VCaP (cell line): ENCODE measurements around the gene NHLRC4.

Source experiments
- H3K27ac ChIP-seq: fragments of 450-650 bp; 2 replicates; pipeline ENCODE4 v1.5.1; 2017
- TF ChIP-seq, protein P1 (sequence below): fragments of 450-650 bp; conservative IDR thresholded peaks from 2 replicates; pipeline ENCODE4 v1.5.1; 2017; ENCODE audit warnings: mild to moderate bottlenecking, moderate library complexity

Gene NHLRC4

DNA sequence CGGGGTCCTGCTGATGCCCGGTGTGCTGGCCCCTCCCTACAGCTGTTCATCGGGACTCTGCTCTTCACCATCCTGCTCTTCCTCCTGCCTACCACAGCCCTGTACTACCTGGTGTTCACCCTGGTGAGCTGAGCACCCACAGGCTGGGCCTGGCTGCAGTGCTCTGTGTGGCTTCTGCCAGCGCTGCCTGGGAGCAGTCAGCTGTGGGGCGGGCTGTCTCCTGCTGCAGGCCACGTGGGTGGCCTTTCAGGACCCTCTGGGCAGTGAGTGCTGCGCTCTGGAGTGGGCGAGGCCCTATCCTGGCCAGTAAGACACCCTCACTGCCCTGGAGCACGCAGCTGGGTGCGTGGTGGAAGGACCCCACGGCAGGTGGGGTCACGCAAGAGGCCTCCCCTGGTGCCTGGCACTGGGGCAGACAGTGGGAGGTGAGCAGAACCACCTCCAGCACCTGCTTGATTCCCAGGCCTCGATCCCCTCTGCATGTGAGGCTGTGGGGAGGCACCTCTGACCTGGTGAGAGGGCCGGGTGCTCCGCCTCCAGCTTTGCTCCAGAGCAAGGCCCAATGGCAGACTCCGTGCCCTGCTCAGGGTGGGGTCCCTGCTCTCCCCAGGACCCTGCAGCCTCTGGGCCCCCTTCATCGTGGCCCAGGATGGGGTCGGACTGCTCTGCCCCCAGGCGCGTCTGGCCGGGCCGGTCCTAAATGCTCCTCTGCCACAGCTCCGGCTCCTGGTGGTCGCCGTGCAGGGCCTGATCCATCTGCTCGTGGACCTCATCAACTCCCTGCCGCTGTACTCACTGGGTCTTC, 13.5 kb downstream of the NHLRC4 start:
- TF ChIP-seq, protein P1, sequence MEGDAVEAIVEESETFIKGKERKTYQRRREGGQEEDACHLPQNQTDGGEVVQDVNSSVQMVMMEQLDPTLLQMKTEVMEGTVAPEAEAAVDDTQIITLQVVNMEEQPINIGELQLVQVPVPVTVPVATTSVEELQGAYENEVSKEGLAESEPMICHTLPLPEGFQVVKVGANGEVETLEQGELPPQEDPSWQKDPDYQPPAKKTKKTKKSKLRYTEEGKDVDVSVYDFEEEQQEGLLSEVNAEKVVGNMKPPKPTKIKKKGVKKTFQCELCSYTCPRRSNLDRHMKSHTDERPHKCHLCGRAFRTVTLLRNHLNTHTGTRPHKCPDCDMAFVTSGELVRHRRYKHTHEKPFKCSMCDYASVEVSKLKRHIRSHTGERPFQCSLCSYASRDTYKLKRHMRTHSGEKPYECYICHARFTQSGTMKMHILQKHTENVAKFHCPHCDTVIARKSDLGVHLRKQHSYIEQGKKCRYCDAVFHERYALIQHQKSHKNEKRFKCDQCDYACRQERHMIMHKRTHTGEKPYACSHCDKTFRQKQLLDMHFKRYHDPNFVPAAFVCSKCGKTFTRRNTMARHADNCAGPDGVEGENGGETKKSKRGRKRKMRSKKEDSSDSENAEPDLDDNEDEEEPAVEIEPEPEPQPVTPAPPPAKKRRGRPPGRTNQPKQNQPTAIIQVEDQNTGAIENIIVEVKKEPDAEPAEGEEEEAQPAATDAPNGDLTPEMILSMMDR = no peak
- H3K27ac ChIP-seq = no peak overlapping the region

DNA sequence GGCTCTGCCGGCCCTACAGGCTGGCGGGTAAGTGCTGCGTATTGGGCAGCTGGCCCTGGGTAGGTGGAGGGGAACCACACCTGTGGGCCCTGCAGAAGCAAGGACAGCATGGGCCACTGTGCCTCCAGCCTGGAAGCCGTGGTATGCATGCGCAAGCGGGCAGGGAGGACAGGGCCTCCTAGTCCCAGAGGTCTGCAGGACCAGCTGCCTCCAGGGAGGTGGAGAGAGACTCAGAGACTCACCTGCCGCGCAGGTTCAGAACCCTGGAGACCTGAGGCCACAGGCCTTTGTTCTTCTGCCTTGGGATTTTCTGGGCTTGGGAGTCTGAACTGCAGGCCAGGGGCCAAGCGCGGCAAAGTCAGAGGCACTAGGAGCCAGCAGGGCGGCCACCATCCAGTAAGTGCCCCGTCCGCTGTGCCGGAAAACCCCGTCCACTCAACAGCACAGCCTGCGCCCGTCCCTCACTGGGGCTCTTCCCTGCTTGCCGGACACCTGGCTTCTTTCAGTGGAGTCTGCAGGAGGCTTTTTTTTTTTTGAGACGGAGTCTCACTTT, 14.2 kb downstream of the NHLRC4 start:
- TF ChIP-seq, protein P1 = no peak
- H3K27ac ChIP-seq = no peak overlapping the region

DNA sequence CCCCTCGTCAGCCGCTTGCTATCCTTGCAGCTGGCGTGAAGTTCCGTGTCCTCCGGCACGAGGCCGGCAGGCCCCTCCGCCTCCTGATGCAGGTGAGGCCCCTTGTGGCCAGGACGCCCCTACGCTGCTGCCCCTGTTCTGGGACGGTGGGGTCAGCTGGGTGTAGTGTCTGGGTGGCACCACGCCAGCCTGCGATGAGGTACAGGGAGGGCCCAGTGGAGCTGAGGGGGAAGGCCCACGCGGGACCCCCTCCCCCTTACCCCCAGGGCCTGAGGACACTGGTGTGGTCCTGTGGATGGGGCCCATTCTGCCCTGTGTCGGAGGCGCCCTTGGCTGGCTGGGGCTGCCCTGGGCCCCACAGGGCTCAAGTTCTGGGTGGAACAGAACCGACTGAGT, 15.4 kb downstream of the NHLRC4 start:
- H3K27ac ChIP-seq = no peak overlapping the region
- TF ChIP-seq, protein P1 = no peak

DNA sequence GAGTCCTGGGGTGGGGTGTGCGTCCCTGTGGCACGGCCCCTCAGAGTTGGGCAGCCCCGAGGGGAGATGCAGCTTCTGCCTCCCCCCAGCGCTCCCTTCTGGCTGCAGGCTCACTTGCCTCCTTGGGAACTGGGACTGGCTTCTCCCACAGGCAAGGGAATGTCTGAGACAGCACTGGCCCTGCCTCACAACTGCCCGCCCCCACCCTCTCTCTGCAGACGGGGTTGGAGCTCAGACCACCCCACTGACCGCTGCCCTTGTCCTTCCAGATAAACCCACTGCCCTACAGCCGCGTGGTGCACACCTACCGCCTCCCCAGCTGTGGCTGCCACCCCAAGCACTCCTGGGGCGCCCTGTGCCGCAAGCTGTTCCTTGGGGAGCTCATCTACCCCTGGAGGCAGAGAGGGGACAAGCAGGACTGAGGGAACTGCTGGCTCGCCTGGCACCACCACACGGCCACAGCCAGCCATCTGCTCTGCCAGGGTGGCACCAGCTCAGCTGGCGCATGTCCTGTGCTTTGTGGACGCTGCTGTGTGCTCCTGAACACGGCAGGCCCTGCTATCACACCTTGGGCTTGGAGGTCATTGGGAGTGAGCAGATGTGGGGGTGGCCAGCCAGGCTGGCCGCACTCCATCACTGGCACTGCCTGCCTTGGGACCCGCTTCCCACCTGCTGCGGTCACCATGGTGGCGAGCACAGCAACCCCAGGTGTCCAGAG, 16.0 kb downstream of the NHLRC4 start:
- TF ChIP-seq, protein P1 = no peak
- H3K27ac ChIP-seq = no peak overlapping the region

DNA sequence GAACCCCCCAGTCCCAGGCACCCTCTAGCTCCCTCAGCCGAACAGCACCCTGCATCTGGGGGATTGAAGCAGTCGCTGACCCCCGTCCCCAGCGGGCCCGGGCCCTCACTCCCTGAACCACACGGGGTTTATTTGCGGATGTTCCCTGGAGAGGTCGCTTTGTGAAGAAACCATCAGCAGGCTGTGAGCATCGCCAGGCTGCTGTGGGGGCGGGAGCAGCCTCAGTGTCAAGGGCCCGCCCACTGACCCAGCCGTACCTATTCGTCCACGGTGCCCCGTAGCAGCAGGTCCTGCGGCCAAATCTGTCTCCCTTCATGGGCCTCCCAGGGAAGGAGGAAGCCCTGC, 16.6 kb downstream of the NHLRC4 start:
- no peak overlapping the region for H3K27ac ChIP-seq
- TF ChIP-seq, protein P1 = no peak

DNA sequence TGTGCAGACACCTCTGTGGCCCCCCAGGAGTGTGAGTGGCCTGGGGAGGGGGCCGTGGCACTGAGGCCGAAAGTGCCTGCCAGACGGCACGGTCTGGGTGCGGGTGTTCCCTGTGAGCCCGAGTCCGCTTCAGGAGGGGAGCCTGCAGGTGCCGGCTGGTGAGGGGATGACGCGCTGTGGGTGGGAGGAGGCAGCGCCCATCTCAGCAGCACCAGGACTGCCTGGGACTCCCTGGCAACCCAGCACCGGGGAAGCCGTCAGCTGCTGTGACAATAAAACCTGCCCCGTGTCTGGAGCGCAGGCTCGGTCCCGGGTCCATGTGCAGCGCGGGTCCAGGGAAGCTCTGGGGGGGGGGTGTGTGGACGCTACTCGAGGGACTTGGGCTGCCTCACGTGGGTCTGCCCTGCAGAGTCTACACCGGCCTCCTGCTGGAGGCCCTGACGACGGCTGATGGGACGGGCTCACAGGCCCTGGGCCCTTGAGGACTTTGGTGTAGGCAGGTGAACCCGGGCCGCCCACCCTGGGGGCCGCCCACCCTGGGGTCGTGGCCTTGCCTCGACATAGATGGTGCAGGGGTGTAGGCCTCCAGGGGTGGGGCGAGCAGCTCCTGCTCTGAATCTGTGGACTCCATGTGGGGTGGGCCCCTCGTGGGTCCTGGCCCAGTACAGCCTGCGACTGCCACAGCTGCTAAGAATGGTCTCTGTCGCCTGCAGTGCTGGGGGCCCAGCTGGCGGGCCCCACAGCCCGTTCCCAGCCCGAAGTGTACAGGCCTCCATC, 17.2 kb downstream of the NHLRC4 start:
- no peak overlapping the region for H3K27ac ChIP-seq
- TF ChIP-seq, protein P1 = no peak

DNA sequence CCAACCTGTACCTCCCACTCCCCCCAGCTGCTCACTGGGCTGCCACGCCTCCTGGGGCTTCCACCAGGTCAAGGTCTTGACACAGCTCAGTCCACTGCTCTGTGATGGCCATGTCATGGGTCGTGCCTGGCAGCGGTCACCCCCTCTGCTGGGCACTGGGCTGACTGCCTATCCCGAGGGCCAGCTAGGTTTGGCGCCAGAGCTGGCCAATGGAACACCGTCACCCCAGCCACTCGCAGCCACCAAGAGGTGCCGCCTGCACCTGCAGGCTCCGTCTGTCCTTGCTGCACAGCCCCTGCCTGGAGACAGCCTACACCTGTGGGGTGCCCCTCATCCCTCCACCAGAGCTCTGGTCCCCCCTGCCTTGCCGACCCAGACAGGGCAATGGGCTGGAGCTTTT, 18.5 kb downstream of the NHLRC4 start:
- no peak overlapping the region for H3K27ac ChIP-seq
- TF ChIP-seq, protein P1 = peak; percentile 28
